HUES6 (cell line): ENCODE data around the gene STXBP6.

ENCODE experiments used
- H3K27ac ChIP-seq: 2 replicates; pipeline ENCODE4 v1.7.0; 2013; ENCODE audit warnings: low read depth, mild to moderate bottlenecking, low read length, inconsistent platforms
- H3K27me3 ChIP-seq: 2 replicates; pipeline ENCODE4 v1.6.1; 2013; ENCODE audit warnings: low read length; ENCODE audit not compliant: control insufficient read depth, insufficient read depth
- H3K36me3 ChIP-seq: 2 replicates; pipeline ENCODE4 v1.6.1; 2013; ENCODE audit warnings: low read length; ENCODE audit not compliant: control insufficient read depth, insufficient read depth
- H3K4me1 ChIP-seq: 2 replicates; pipeline ENCODE4 v1.6.1; 2013; ENCODE audit warnings: low read length; ENCODE audit not compliant: control insufficient read depth, insufficient read depth
- H3K4me3 ChIP-seq: 2 replicates; pipeline ENCODE4 v1.5.1; 2013; ENCODE audit warnings: low read depth, low read length
- H3K9ac ChIP-seq: one replicate; pipeline ENCODE4 v1.6.1; 2013; ENCODE audit warnings: mild to moderate bottlenecking, low read length
- H3K9me3 ChIP-seq: 2 replicates; pipeline ENCODE4 v1.6.1; 2013; ENCODE audit warnings: low read depth, low read length; ENCODE audit not compliant: control insufficient read depth, insufficient read depth

STXBP6 gene

GRCh38 chr14:24879661-24880386 is 170.1 kb downstream of the STXBP6 start:
- Histone ChIP-seq H3K36me3 (no peaks in the 10 kb centered on the region), H3K4me3 (no peak overlapping the region), H3K4me1 (no peaks in the 10 kb centered on the region), H3K9ac (no peak overlapping the region), H3K9me3 (no peaks in the 10 kb centered on the region), H3K27ac (no peak overlapping the region), H3K27me3 (no peaks in the 10 kb centered on the region)

DNA sequence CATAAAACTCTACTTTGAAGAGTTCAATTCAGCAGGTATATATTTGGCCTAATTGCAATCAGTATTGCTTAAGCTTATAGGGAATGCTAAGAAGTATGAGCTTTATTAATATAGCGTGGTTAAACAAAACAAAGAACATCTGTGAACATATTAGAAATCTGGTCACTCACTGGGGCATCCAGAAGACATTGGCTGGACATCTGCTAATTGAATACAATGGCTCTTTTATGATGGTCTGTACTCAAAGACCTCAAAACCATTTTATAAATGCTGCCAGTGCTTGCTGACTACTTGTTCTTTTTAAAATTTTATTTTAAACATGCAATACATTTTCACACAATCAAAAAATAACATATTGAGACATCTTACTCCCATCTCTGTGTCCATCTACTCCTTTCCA is 173.0 kb downstream of the STXBP6 start:
- Histone ChIP-seq H3K9ac (no peak overlapping the region), H3K4me1 (no peaks in the 10 kb centered on the region), H3K36me3 (no peaks in the 10 kb centered on the region), H3K27ac (no peak overlapping the region), H3K4me3 (no peak overlapping the region), H3K27me3 (no peaks in the 10 kb centered on the region), H3K9me3 (no peaks in the 10 kb centered on the region)

GRCh38 chr14:24875991-24876878 is 173.7 kb downstream of the STXBP6 start:
- no peaks in the 10 kb centered on the region for H3K4me1 ChIP-seq
- H3K4me3 ChIP-seq = no peak overlapping the region
- no peaks in the 10 kb centered on the region for H3K27me3 ChIP-seq
- H3K27ac ChIP-seq = no peak overlapping the region
- H3K9me3 ChIP-seq = no peaks in the 10 kb centered on the region
- no peaks in the 10 kb centered on the region for H3K36me3 ChIP-seq
- no peak overlapping the region for H3K9ac ChIP-seq

DNA sequence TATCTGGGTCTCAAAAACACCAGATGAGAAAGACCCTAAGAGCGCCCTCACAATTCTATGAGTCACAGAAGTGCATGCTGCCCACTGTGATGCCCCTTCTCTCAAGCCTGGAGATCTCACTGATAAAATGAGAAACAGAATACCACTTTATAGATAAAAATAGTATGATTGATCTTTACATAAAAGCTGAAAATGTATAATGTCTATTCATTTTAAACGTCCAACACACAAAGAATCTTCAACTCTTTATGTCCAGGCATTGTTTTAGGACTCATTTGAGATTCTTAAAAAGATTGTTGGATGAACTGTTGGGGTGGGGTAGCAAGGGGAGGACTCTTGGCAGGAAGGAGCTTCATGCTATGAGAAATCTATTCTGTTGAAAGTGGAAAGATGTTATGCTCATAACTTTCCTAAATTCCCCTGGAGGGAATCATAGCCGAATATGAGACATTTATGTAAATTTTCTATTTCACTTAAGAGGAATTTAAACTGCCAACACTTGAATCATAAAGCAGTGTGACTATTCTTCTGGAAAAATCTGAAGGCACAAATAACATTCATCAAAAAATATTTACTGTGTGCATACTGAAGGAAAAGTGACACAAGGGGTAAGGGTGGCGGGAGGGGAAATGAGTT is 174.6 kb downstream of the STXBP6 start:
- H3K4me3 ChIP-seq = no peak overlapping the region
- no peaks in the 10 kb centered on the region for H3K27me3 ChIP-seq
- H3K4me1 ChIP-seq = no peaks in the 10 kb centered on the region
- H3K9me3 ChIP-seq = no peaks in the 10 kb centered on the region
- no peaks in the 10 kb centered on the region for H3K36me3 ChIP-seq
- H3K27ac ChIP-seq = no peak overlapping the region
- H3K9ac ChIP-seq = no peak overlapping the region

DNA sequence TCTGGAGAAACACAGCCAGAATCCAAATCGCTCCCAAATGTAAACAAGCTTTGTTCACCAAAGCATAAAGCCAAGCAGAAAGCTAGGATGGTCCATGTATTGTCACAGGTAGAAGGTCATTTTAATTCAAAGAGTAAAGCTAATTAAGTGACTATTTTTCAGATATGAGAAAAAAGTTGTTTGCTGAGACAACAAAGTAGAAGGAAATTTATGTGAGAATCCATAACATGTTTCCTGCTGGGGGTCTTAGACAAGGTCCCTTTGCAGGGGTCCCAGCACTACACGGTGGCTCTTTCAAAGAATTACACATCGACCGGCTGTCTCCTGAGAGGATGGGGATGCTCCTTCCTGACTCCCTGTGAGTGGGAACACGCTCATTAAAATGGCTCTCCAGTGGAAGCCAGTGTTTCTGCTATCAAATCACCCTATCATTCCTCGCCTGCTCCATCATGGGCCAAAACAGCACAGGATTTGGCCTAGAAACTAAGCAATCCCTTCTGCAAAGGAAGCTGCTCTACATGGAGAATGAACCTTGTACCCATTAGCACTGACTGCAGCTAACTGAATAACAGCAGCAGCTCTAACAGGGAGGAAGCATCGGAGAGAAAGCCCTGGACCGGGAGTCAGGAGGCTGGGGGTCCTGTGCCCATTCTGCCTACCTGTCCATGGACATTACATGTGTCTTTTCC is 175.3 kb downstream of the STXBP6 start:
- Histone ChIP-seq H3K36me3 (no peaks in the 10 kb centered on the region), H3K27ac (no peak overlapping the region), H3K27me3 (no peaks in the 10 kb centered on the region), H3K9ac (no peak overlapping the region), H3K4me3 (no peak overlapping the region), H3K9me3 (no peaks in the 10 kb centered on the region), H3K4me1 (no peaks in the 10 kb centered on the region)

GRCh38 chr14:24873551-24873950 is 176.4 kb downstream of the STXBP6 start:
- H3K4me1 ChIP-seq = no peaks in the 10 kb centered on the region

DNA sequence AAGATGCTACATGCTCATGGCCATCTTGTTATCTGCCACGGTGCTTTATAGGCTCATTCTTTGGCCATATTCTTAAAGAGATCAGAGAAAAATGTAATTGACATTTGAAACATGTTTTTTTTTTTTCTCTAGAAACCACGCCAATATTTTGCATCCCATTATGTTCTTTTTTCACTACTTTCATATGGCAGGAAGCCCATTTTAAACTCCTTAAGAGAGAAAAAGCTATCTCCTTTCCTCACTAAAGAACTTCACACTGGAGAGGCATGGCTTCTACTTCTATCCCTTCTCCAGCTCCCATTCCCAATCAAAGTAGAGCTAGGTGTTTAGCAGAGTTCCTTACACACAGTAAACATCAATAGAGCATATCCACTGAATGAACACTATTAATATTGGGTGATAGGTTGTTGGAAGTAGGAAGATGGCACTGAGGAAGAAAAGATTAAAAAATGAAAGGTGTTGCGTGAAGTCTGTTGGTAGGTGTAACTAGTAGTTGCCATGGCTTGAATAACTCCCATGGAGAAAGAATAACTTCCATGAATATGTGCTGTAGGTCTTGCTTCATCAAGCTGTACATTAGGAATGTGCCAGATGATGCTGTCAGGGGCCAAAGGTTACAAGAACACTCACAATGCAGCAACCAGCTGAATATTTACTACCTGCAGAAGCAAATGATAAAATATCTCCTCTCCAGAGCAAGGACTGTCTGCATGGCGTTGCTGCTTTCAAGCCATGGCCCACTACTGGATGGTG is 178.8 kb downstream of the STXBP6 start:
- H3K27me3 ChIP-seq = no peaks in the 10 kb centered on the region
- no peak overlapping the region for H3K4me3 ChIP-seq
- no peaks in the 10 kb centered on the region for H3K4me1 ChIP-seq
- H3K9me3 ChIP-seq = no peaks in the 10 kb centered on the region
- H3K27ac ChIP-seq = no peak overlapping the region
- H3K36me3 ChIP-seq = no peaks in the 10 kb centered on the region
- no peak overlapping the region for H3K9ac ChIP-seq

More at GRCh38 chr14:24873551-24873950, 176.4 kb downstream of the STXBP6 start:
- H3K36me3 ChIP-seq = no peaks in the 10 kb centered on the region
- H3K27me3 ChIP-seq = no peaks in the 10 kb centered on the region
- H3K27ac ChIP-seq = no peak overlapping the region
- no peaks in the 10 kb centered on the region for H3K9me3 ChIP-seq
- H3K4me3 ChIP-seq = no peak overlapping the region
- no peak overlapping the region for H3K9ac ChIP-seq

DNA sequence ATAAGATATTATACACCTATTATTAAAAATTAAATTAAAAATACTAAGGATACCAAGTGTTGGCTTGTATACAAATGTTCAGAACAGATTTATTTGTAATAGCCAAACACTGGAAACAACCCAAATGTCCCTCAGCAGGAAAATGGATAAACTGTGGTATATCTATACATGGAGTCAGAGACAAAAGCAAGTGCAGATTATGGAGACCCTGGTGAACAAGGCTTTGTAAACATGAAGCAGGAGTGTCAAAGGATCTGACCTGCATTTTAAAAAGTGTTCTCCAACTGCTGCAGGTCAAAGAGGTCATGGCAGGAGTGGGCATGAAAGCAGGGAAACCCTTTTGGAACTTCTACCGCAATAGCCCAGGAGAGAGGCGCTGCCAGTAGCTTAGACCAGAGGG is 181.6 kb downstream of the STXBP6 start:
- Histone ChIP-seq H3K27me3 (no peaks in the 10 kb centered on the region), H3K4me1 (no peaks in the 10 kb centered on the region), H3K9me3 (no peaks in the 10 kb centered on the region), H3K4me3 (no peak overlapping the region), H3K9ac (no peak overlapping the region), H3K36me3 (no peaks in the 10 kb centered on the region), H3K27ac (no peak overlapping the region)

- Histone ChIP-seq H3K27me3 (no peaks in the 10 kb centered on the region), H3K36me3 (no peaks in the 10 kb centered on the region), H3K4me1 (no peaks in the 10 kb centered on the region), H3K9ac (no peak overlapping the region), H3K27ac (no peak overlapping the region), H3K4me3 (no peak overlapping the region), H3K9me3 (no peaks in the 10 kb centered on the region)
Observed at GRCh38 chr14:24866067-24866639, 183.8 kb downstream of the STXBP6 start.
